Chondrocyte (in vitro differentiated cells): Measurements from ENCODE around the gene AXIN1. TPM values are rescaled to one million over a fixed set of nuclear protein-coding genes. Genes with fewer than 3 reads are reported as not detected.
"Not testable (repeated sequence)": the region's sequence is repeated elsewhere in the genome, so short reads cannot be mapped to it uniquely, and the experiment has no call there.

ENCODE experiments used
- DNase-seq: peaks from one replicate; pipeline ENCODE4 v3.0.0; 2021; ENCODE audit warnings: mixed read lengths, low spot score
- H3K27ac Mint-ChIP-seq: one replicate; pipeline ENCODE4 v1.8.0; 2021; ENCODE audit warnings: mild to moderate bottlenecking, moderate library complexity, mixed read lengths; ENCODE audit not compliant: unreplicated experiment
- H3K27me3 Mint-ChIP-seq: 2 replicates; pipeline ENCODE4 v1.8.0; 2021; ENCODE audit warnings: low read depth, mixed read lengths
- H3K36me3 Mint-ChIP-seq: 2 replicates; pipeline ENCODE4 v1.8.0; 2021; ENCODE audit warnings: low read depth, mixed read lengths
- H3K4me1 Mint-ChIP-seq: 2 replicates; pipeline ENCODE4 v1.8.0; 2021; ENCODE audit warnings: low read depth, mild to moderate bottlenecking, mixed read lengths
- H3K4me3 Mint-ChIP-seq: one replicate; pipeline ENCODE4 v1.8.0; 2021; ENCODE audit warnings: mild to moderate bottlenecking, moderate library complexity, mixed read lengths; ENCODE audit not compliant: unreplicated experiment
- H3K9me3 Mint-ChIP-seq: 2 replicates; pipeline ENCODE4 v1.8.0; 2021; ENCODE audit warnings: low read depth, mixed read lengths
- CTCF ChIP-seq: fragments of 200-600 bp; sonication (generic); IDR thresholded peaks from 2 replicates; pipeline ENCODE4 v1.5.0; 2021; ENCODE audit warnings: antibody characterized with exemption, mild to moderate bottlenecking, moderate library complexity
- total RNA-seq: library from RNA; stranded (reverse); gene quantifications from 3 replicates; pipeline ENCODE4 v1.2.1, GENCODE V29; 2021

Gene AXIN1
- total RNA-seq, 1 donor from 2014 or later: 27.2 TPM

- Mint-ChIP-seq H3K4me1 (peaks cover 18% of the 10 kb centered on the region), H3K9me3 (peaks cover 3% of the 10 kb centered on the region), H3K36me3 (no peaks in the 10 kb centered on the region), H3K27me3 (no peaks in the 10 kb centered on the region), H3K4me3 (no peak overlapping the region), H3K27ac (no peak overlapping the region)
- TF ChIP-seq CTCF: no peak
- DNase-seq: no peak
Observed at GRCh38 chr16:392450-393030, 40.0 kb upstream of the AXIN1 start.

GRCh38 chr16:391885-392335 is 39.4 kb upstream of the AXIN1 start:
- Mint-ChIP-seq H3K27me3 (no peaks in the 10 kb centered on the region), H3K4me1 (peaks cover 19% of the 10 kb centered on the region), H3K4me3 (no peak overlapping the region), H3K9me3 (peaks cover 3% of the 10 kb centered on the region), H3K27ac (no peak overlapping the region), H3K36me3 (no peaks in the 10 kb centered on the region)
- DNase-seq: peak; percentile 72
- peak; percentile 78 for TF ChIP-seq CTCF

- H3K9me3 Mint-ChIP-seq: peaks cover 3% of the 10 kb centered on the region
Observed at GRCh38 chr16:389352-389751, 36.8 kb upstream of the AXIN1 start.

GRCh38 chr16:387761-388666 is 35.5 kb upstream of the AXIN1 start:
- not testable (repeated sequence) for H3K36me3 Mint-ChIP-seq, H3K9me3 Mint-ChIP-seq, H3K27me3 Mint-ChIP-seq, DNase-seq
- H3K27ac Mint-ChIP-seq: peak overlapping the region; percentile 71
- H3K4me1 Mint-ChIP-seq: peaks cover 23% of the 10 kb centered on the region
- peak overlapping the region; percentile 16 for H3K4me3 Mint-ChIP-seq

More at GRCh38 chr16:389352-389751, 36.8 kb upstream of the AXIN1 start:
- no peak for DNase-seq
- H3K27me3 Mint-ChIP-seq: no peaks in the 10 kb centered on the region
- TF ChIP-seq CTCF: no peak
- peaks cover 16% of the 10 kb centered on the region for H3K4me1 Mint-ChIP-seq
- no peak overlapping the region for H3K4me3 Mint-ChIP-seq
- no peak overlapping the region for H3K27ac Mint-ChIP-seq
- H3K36me3 Mint-ChIP-seq: no peaks in the 10 kb centered on the region

- Mint-ChIP-seq H3K4me1 (peaks cover 30% of the 10 kb centered on the region), H3K27ac (peak overlapping the region; percentile 65), H3K9me3 (no peaks in the 10 kb centered on the region), H3K27me3 (no peaks in the 10 kb centered on the region), H3K4me3 (peak overlapping the region; percentile 35), H3K36me3 (no peaks in the 10 kb centered on the region)
- no peak for DNase-seq
- TF ChIP-seq CTCF: peak; percentile 60
Observed at GRCh38 chr16:386641-387156, 34.2 kb upstream of the AXIN1 start.
